ENCODE measurements around the gene DEFB127. TPM values are rescaled to one million over a fixed set of nuclear protein-coding genes. Genes with fewer than 3 reads are reported as not detected.

Gene DEFB127, protein sequence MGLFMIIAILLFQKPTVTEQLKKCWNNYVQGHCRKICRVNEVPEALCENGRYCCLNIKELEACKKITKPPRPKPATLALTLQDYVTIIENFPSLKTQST
- total RNA-seq = not detected in 2 replicates

DNA sequence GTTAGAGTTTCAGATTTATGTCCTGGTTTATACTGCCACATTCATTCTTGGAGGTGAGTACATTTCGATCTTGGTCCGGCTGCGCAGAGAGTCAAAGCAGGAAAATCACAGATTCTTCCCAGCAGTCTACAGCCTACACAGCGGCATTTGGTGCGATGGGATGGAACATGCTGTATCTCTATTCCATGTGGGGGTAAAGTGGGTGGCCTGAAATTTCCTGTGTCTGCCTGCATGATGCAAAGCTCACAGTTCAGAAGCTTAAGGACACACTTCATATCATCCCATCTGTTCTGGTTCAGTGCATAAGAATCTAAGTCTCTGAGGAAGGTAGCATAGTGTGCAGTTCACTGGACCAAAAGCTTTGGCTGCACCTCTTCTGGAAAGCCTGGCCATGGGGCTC is at the start of gene DEFB127:
Gene DEFB127, plus strand, starts transcription at position 301 of the 400 bp plus-strand sequence. Its CDS starts 91 bp downstream, at position 392.

DNA sequence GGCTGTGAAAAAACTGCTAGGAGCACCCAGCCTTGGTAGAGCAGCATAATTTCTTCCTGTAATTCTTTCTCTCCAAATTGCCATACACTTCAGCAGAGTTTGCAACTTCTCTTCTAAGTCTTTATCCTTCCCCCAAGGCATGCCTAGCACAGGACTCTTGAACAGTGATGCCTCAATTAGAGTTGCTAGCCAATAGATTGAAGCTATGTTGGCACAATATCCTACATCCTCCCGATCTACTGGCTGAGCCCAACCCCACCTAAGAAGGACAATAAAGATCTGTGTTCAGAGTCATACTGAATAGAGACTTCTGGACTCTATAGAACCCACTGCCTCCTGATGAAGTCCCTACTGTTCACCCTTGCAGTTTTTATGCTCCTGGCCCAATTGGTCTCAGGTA is 15.0 kb upstream of the DEFB127 start, which contains the start of gene DEFB126:
Gene DEFB126, plus strand, starts transcription at position 301 of the 400 bp plus-strand sequence. Its CDS starts 39 bp downstream, at position 340.

DNA sequence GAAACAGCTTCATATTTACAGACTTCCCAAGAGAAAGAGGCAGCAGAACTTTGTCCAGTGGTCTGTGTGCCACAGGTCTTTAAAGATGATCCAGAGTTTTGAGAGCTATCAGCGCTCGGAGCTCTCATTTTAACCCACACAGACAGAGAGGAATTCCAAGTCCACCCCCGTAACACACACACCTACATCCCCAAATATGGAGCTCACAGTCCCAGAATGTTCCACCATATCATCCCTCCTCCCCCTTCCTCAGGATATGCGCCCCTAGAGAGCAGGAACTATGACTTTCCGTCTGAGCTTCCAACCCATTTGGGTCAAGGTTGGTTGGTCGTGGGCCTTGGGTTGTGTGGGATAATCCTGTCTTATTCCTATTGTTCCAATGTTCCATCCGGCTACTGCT is 32.4 kb downstream of the DEFB127 start, which contains the start of gene DEFB128:
Gene DEFB128, minus strand, starts transcription at position 101 of the 400 bp plus-strand sequence. Its CDS starts 88 bp downstream, at position 13.

Other genes with a start within 250 kb of the DEFB127 start
- not detected in 2 replicates for gene DEFB125, start 69.8 kb upstream of the DEFB127 start, total RNA-seq
- not detected in 2 replicates for gene DEFB126, start 14.9 kb upstream of the DEFB127 start, total RNA-seq
- not detected in 2 replicates for gene DEFB128, start 32.3 kb downstream of the DEFB127 start, total RNA-seq
- gene DEFB129, start 69.8 kb downstream of the DEFB127 start, total RNA-seq = not detected in 2 replicates
- not detected in 2 replicates for gene DEFB132, start 100.3 kb downstream of the DEFB127 start, total RNA-seq
- 1.6 and 4.7 TPM in 2 replicates for gene C20orf96, start 133.3 kb downstream of the DEFB127 start, total RNA-seq
- gene ZCCHC3, start 140.1 kb downstream of the DEFB127 start, total RNA-seq = 19.5 and 39.2 TPM in 2 replicates
- gene SOX12, start 168.1 kb downstream of the DEFB127 start, total RNA-seq = 3.6 and 6.2 TPM in 2 replicates
- 8.8 and 29.2 TPM in 2 replicates for gene NRSN2, start 189.7 kb downstream of the DEFB127 start, total RNA-seq
- gene TRIB3, start 223.3 kb downstream of the DEFB127 start, total RNA-seq = 59.8 and 61.4 TPM in 2 replicates

All from epithelial cell of umbilical artery (primary cell).